ENCODE measurements around the gene ZNF638. TPM values are rescaled to one million over a fixed set of nuclear protein-coding genes. Genes with fewer than 3 reads are reported as not detected.
A peak's percentile ranks its signal among the peaks of the same experiment; 100 is the strongest.

Gene ZNF638
- total RNA-seq, 1 experiment from 2014 or later: 118 TPM

DNA sequence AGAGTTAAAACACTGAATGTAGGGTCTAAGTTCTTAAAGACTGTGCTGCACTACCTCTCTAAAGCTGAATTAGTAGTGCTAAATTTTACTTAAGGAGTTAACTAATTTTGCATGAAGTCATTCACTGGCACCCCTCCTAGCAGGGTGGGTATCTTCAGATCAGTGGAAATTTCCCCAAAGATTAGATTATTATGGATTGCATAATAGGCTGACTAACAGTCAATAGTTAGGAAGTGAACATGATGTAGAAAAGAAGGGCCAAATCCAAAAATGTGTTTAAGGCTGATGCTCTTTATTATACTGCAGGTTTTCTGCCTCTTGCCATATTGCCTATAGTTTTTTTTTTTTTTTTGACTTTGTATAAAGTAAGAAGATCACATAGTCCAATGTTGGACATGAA is 5.2 kb downstream of the ZNF638 start:
- DNase-seq (ENCODE audit: low spot score): no peak

DNA sequence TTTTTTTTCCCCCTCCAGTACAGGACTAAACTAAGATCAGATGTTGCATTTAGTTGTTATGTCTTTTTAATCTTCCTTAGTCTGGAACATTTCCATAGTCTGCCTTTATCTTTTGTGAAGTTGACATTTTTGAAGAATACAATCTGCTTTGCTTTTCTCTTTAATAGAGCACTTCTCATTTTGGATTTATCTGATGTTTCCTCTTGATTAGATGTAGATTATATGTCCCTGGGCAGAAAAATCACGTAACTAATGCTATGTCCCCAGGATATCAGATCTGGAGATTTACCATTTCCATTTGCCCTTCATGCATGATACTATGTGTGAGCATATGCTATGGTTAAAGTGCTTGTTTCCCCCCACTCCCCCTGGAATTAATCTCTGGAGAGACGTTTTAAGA is 6.2 kb downstream of the ZNF638 start:
- no peak for DNase-seq (ENCODE audit: low spot score)

DNA sequence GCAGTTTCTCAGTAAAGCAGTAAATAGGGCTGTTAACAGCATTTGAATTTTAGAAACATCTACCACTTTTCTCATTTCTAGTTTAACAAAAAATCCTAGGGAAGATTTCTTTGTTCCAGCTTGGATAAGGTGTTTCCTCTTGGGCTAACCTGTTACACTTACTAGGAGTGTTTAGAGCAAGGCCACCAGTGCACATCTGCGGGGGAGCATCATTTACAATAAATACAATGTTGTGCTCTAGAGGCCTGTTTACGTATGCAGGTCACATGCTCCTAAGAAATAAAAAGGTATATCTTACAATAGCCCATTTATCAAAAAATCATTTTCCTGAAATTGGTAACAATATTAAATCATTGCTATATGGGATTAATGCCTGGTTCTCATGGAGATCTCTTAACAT is 8.1 kb downstream of the ZNF638 start:
- no peak for DNase-seq (ENCODE audit: low spot score)

DNA sequence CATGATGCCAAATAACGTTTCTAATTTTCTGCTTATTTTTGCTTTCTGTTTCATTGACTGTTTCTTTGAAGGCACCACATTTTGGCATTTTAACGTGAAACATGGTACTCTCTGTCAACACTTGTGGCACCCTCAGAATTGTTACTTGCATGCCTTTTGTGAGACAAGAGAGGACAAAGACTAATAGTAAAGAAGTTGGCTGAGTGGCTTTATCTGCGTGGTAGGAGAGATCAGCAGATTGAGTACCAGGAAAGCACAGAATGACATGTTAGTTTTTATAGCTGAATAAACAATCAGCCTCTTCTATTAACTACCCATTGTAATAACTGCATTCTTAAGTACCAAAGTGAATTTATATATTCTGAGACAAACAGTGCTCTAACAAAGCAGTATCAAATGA is 8.6 kb downstream of the ZNF638 start:
- no peak for DNase-seq (ENCODE audit: low spot score)

DNA sequence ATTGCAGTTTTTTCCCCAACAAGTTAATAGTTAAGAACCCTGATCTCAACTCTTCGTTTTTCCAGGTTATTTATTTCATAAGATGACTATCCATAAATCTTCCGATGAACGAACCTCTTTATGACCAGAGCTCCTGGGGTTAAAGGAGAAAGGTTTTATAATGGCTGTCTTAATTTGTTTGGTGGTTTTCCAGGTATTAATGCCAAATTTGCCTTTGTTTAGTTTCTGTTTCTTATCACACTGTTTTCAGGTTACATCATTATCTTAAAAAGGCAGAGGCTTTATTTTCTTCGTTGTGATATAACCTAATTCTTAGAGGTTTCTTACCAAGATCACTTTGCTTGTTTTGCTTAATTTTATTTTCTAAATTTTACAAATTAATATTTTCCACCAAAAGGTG is 10.1 kb downstream of the ZNF638 start:
- DNase-seq (ENCODE audit: low spot score): no peak

DNA sequence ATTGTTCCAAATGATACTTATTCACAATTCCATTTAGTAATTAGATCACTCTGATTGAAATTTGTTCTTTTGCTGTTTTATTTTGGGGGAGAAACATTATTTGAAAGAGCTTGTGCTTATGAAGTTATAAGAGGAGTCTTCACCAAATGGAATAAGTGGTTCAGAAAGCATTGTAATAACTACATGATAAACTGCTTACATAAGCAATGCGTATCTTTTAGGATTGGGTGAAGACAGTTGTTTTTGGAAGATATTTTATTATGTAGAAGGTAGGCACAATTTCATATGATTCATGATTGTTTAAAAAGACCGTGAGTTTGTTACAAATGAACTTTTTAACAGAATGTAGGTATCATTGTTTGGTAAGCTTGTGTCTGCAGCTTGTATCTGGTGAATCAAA is 14.5 kb downstream of the ZNF638 start:
- DNase-seq (ENCODE audit: low spot score): no peak

DNA sequence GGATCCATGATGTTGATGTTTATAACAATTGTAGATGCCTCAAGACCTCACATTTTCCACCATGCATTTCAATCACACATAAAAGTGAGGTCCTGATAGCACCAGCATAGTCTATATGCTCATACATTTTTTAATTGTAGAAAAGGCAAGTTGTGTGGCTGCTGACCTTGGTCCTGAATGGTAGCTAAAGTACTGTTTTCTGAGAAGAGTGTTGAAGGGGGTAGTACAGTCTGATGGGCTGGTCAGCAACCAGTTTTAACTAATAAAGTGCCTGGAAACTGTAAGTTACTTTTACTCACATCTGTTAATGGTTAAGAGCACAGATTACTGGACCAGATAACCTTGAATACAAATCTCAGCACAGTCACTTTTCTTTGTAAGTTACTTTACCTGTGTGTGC is 15.9 kb downstream of the ZNF638 start:
- DNase-seq (ENCODE audit: low spot score): peak; percentile 5

DNA sequence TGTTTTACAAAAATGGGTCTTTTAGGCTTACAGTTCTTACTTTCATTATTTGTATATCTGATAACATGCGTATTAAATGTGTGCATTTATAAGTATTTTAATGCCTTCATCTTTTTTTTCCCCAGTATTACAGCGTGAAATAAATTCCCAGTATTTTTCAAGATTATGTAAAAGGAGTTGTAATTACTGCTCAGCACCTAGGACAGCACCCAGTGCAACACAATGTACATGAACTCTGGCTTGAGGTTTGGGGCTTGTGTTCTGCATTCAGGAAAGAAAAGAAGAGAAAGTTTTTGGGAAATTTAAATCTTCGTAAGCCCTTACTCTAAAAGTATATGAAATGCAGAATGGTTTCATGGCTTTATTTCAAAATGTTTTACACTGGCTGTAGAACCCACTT is 16.7 kb downstream of the ZNF638 start:
- DNase-seq (ENCODE audit: low spot score): peak; percentile 16

DNA sequence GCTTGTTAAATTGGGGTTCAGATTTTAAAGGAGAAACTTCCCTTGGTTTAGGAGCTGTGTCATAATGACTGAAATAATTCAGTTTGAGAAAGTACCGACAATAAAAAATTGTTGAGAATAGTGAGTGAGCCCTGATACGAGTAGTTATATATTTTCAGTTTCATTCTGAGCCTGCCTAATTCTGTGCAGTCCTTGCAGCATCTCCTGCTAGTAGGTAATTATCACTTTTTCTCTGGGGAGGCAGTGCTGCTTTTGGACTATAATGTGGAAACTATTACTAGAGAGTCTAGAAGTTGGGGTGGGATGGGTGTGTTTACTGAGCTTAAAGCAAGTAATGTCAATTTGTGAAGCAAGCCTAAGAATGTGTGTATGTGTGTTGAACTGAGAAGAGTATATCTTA is 21.7 kb downstream of the ZNF638 start:
- DNase-seq (ENCODE audit: low spot score): no peak

DNA sequence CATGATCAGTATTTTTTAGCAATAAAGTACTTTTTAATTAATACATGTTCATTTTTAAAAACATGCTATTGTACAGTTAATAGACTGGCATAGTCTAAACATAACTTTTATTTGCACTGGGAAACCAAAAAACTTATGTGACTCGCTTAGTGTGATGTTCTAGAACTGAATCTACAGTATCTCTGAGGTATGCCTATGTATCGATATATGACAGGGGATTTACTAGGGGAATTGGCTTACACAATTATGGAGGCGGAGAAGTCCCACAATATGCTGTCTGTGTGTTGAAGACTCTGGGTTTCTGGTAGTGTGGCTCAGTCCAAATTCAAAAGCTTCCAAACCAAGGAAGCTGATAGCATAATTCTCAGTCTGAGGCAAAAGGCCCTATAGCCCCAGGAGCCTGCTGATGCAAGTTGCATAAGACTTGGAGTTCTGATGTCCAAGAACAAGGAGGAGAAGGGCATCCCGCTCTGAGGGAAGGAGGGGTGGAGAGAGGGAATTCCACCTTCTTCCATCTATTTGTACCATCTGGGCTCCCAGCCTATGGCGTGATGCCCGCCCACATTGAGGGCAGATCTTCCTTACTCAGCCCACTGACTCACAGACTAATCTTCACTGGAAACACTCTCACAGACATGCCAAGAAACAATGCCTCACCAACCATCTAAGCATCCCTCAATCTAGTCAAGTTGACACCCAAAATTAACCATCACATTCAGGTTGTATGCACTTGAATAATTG is 27.5 kb downstream of the ZNF638 start:
- peak; percentile 46 for DNase-seq (ENCODE audit: low spot score)

DNA sequence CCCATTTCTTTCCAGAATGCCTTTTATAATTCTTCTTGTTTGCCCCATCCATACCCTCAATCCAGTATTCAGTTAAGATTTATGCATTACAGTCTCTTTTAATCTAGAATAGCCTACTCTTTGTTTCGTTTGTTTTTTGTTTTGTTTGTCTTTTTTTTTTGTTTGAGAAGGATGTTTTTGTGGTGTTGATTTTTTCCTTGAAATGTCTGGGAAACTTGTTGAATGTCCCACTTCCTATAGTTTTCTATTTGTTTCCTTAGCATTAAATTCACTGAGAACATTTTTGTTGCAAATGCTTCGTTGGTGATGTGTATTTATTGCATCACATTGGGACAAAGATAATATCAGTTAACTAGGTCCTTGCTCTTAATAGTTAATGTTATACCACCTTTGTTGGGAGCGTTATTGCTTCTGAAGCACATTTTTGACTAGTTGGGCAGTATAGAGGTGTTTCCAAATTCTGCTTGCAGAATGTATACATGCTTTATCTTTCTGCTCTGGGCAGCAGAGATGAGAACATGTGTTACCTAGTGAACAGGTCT is 28.9 kb downstream of the ZNF638 start:
- DNase-seq (ENCODE audit: low spot score): no peak

DNA sequence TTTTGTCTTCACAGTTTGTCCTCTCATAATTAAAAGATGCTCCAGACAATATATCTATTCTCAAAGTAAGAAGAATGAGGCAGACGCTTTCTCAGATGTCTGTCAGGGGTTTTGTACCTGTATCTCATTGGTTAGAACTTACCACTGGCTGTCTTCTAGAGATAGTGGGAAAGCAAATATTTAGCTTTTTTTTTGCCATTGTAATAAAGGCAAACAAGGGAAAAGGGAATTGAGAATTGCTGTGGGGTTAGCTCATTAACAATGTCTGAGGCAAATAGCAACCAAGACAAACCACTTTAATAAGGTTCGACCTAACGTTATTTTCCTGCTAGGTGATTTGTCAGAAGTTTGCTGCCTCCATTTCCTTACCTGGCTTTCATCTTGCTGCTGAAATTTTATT is 30.0 kb downstream of the ZNF638 start:
- DNase-seq (ENCODE audit: low spot score): no peak

DNA sequence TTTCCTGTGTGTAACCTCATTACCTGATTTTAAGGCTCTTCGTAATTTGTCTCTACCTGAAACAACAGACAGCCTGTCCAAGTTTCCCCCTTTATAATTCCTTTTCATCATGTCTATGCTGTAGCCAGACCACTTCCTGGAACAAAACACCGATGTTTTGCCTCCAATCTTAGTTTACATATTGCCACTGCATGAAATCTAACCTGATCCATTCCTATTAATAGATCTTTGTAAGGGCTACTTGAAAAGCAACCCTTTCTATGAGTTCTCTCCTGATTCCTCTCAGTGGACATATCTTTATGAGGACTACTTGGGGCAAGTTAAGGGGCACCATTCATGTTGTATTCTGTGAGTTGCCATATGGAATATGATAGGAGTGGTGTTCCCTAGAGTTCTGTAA is 30.9 kb downstream of the ZNF638 start:
- no peak for DNase-seq (ENCODE audit: low spot score)

DNA sequence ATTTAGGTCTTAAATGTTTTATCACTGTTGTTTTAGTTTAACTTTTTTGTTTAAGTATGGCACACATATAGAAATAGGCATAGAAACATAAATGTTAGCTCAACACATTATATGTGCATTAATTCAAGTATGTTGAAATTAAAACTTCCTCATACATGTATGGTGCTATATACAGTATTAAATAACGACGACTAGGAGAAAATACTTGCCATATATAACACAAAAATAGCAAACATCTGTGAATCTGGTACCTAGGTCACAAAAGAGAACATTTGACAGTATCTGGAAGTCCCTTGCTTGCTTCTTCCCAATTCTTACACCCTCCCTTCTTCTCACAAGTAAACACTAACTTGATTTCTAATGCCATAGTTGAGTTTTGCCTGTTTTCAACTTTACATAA is 38.4 kb downstream of the ZNF638 start:
- no peak for DNase-seq (ENCODE audit: low spot score)

DNA sequence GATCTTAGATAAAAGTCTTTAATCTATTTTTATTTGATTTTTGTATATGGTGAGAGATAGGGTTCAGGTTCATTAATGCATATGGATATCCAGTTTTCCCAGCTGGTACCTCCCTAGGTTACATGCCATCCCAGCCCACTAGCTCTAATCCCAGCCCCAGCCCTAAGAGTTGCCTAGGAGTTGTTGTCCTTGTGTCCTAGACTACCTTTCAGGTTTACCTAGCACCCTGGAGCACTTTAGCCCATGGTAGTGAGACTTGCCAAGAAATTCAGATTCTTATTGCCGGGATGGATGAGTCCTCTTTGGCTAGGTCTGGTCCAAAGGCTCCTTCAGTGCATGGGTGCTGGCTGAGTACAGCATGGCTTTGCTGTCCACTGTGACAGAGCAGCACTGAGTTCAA is 40.5 kb downstream of the ZNF638 start:
- no peak for DNase-seq (ENCODE audit: low spot score)

DNA sequence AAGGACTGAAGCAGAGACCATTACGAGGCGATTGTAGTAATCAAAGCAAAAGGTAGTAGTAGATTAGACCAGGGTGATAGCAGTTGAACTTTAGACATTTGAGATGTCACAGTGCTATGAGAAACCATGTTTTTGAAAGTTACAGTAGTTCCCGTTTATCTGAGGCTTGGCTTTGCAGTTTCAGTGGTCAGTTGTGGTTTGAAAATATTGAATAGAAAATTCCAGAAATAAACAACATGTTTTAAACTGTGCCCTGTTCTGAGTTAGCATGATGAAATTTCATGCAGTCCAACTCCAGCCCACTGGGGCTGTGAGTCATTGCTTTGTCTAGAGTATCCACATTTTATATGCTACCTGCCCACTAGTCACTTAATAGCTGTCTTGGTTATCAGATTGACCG is 47.5 kb downstream of the ZNF638 start:
- peak; percentile 65 for DNase-seq (ENCODE audit: low spot score)

DNA sequence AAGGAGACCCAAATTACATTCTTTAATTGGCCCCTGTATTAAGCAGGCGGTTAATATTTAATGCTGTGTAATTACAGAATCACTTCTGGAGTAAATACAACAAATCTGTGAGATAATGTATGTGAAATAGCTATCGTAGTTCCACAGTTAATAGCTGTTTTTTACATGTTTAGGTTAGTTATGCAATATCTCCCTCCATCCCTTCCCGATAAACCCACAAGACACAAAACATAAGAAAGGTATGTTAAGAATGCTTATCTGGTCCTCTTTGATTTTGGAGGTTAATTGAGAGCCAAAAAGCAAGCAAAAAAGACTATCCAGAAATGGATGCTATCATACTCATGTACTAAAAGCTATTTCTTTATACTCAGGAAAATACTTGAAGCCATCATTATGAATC is 49.1 kb downstream of the ZNF638 start:
- no peak for DNase-seq (ENCODE audit: low spot score)

DNA sequence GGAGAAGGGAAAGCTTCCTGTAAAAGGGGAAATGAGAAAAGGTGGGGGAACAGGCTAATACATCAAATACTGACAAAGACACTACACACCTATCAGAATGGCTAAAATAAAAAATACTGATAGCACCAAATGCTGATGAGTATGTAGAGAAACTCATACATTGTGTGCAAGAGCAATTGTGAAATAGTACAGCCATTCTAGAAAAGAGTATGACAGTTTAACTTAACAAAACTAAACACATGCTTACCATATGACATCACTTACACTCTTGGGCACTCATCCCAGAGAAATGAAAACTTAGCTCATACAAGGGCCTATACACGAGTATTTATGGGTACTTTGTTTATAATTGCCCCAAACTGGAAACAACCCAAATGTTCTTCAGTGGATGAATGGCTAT is 53.4 kb downstream of the ZNF638 start:
- peak; percentile 27 for DNase-seq (ENCODE audit: low spot score)

DNA sequence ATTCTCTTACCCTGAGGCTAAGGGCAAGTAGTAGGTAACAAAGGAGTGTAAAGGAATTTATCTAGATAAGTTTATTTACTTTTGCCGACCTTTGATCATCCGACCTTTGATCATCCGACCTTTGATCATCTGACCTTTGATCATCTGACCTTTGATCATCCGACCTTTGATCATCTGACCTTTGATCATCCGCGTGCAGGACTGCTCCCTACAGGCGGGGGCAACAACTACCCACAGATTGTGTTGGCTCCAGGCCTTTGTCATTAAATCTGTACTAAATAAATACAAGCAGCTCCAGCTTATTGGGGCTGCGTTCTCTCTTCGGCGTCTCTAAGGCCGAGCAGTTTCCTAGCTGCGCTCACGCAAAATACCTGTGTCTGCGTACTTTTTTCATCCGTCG is 56.6 kb downstream of the ZNF638 start:
- DNase-seq (ENCODE audit: low spot score): no peak

DNA sequence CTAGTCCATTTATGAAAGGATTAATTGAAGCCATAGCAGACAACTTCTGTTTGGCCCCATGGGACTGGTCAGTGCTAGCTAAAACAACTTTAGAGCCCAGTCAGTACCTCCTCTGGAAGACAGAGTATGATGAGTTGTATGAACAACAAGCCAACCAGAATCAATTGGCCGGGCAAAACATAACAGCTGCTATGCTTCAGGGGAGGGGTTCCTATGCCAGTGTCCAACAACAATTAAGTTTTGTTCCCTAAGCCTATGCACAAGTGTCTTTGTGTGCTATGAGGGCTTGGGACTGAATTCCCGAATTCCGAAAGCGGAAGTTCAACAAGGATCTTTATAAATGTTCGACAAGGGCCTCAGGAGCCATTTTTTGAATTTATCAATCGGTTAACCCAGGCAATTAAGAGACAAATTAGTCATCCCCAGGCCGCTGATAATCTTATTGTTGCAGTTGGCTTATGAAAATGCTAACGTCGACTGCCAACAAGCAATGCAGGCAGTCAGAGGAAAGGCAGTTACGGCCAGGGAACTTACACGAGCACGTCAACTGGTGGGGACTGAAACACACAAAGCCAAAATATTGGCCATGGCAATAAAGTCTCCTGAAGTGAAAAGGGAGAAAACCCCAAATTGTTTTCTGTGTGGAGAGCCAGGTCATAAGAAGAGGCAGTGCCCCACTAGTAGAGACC is 57.9 kb downstream of the ZNF638 start:
- no peak for DNase-seq (ENCODE audit: low spot score)

DNA sequence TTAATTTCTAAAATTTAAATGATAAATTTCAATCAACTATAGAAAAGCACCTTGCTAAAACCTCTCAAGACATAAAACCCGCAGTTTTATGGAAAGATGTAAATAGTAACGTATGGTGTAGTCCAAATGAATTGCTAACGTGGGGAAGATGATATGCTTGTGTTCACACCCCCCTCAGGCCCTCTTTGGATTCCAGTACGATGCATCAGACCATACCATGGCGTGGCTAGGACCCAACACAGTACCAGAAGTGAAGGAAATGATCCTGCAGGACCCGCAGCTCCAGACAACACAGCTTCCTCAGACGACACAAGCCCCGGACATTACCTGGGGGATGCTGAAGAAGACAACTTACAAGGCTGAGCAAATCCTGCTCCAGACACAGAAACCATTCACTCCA is 61.6 kb downstream of the ZNF638 start:
- DNase-seq (ENCODE audit: low spot score): no peak

DNA sequence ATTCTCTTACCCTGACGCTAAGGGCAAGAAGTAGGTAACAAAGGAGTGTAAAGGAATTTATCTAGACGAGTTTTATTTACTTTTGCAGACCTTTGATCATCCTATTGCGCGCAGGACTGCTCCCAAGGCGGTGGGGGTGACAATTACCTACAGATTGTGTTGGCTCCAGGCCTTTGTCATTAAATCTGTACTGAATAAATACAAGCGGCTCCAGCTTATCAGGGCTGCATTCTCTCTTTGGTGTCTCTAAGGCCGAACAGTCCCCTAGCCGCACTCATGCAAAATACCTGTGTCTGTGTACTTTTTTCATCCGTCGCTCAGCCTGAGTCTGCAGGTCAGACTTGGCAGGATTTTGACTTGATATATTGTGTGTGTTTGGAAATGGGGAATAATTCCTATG is 63.9 kb downstream of the ZNF638 start:
- DNase-seq (ENCODE audit: low spot score): no peak

DNA sequence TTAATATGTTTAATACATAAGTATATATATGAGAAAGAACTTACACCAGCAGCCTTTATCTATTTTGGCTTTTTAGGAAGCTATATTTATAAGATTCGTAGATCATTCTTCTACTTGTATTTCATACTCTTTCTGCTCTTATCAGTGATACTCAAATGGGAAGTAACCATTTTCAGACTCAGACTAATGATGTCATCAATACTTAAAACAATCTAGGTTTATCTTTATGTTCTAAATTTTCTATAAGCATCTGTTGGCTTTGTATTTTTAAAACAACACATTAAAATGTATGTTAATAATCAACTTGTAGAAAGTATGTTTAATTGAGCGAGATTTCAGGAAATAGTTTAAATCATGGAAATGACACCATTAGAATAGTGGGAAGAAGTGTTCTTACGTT is 70.8 kb downstream of the ZNF638 start:
- no peak for DNase-seq (ENCODE audit: low spot score)

DNA sequence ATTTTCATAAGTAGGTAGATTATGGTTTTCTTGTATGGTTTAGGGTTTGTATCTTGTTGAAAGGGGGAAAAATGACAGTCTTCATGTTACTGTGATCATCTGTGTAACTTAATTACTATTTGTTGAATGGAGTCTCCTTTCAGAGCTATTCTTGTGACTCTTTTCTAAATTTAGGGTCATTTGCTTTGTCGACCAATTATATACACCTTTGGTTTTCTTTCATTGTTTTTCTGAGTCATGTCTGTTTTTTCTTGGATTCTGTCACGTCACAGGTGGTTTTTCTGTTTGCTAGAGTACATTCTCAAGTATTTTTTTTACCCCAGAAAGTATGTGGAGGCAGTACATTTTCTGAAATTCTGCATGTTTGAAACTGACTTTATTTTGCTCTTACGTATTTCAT is 78.0 kb downstream of the ZNF638 start:
- no peak for DNase-seq (ENCODE audit: low spot score)

All from A172 (cell line).